Measurements from ENCODE around the gene BUB1B. TPM values are rescaled to one million over a fixed set of nuclear protein-coding genes. Genes with fewer than 3 reads are reported as not detected.

The BUB1B gene
- total RNA-seq, 3 donors from 2014 or later, result 12.1 to 17.4 (median 15.6) TPM

DNA sequence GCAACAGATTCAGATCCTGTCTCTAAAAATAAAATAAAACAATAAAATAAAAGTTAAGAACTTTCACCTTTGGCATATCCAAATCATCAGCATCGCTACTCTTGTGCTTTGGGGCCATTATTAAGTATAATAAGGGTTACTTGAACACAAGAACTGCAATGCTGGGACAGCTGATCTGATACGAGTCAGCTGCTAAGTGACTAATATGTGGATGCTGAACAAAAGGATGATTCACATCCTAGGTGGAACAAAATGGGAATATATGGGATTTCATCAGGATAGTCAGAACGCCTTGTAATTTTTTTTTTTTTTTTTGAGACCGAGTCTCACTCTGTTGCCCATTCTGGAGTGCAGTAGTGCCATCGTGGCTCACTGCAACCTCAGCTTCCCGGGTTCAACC lies 29.7 kb downstream of the BUB1B start:
- ATAC-seq, result no peak
- Mint-ChIP-seq H3K4me1 (ENCODE audit: low read depth) (no peaks in the 10 kb centered on the region), H3K4me3 (no peak overlapping the region), H3K27me3 (ENCODE audit: low read depth) (no peaks in the 10 kb centered on the region), H3K9me3 (no peaks in the 10 kb centered on the region), H3K36me3 (ENCODE audit: insufficient read depth) (no peaks in the 10 kb centered on the region)
- no peak for DNase-seq

DNA sequence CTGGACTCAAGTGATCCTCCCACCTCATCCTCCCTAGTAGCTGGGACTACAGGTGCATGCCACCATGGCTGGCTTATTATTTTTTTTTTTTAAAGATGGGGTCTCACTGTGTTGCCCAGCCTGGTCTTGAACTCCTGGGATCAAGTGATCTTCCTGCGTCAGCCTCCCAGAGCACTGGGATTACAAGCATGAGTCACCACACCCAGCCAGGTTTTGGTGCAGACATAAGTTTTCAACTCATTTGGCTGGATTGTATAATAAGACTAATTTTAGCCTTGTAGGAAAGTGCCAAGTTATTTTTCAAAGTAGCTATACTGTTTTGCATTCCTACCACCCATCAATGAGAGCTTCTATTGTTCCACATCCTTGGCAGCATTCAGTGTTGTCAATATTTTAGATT lies 32.1 kb downstream of the BUB1B start:
- ATAC-seq (no peak), DNase-seq (no peak)
- H3K27me3 Mint-ChIP-seq (ENCODE audit: low read depth), result no peaks in the 10 kb centered on the region
- no peaks in the 10 kb centered on the region for H3K9me3 Mint-ChIP-seq
- H3K4me3 Mint-ChIP-seq, result no peak overlapping the region
- H3K4me1 Mint-ChIP-seq (ENCODE audit: low read depth), result peaks cover 12% of the 10 kb centered on the region
- H3K36me3 Mint-ChIP-seq (ENCODE audit: insufficient read depth), result no peaks in the 10 kb centered on the region

DNA sequence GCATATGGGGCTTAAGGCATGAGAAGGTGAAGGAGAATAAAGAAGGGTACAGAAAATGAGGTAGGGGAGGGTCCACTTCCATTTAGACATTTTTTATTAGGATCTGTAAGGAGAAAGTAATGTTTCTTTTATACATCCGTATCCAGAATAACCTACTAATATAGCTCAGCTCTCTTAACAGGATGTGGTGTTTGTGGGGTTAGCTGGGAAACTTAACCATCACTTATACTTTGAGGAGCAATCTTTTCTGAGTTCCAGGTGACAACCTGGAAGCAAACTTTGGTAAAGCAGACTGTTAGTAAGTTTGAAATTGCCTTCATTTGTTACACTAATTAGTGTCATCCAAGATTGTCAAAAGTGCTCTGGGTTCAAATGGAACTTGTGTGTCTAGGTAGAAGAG lies 36.6 kb downstream of the BUB1B start:
- DNase-seq (no peak), ATAC-seq (no peak)
- Mint-ChIP-seq H3K36me3 (ENCODE audit: insufficient read depth) (no peaks in the 10 kb centered on the region), H3K4me3 (no peak overlapping the region), H3K9me3 (no peaks in the 10 kb centered on the region), H3K4me1 (ENCODE audit: low read depth) (peaks cover 24% of the 10 kb centered on the region), H3K27me3 (ENCODE audit: low read depth) (no peaks in the 10 kb centered on the region)

DNA sequence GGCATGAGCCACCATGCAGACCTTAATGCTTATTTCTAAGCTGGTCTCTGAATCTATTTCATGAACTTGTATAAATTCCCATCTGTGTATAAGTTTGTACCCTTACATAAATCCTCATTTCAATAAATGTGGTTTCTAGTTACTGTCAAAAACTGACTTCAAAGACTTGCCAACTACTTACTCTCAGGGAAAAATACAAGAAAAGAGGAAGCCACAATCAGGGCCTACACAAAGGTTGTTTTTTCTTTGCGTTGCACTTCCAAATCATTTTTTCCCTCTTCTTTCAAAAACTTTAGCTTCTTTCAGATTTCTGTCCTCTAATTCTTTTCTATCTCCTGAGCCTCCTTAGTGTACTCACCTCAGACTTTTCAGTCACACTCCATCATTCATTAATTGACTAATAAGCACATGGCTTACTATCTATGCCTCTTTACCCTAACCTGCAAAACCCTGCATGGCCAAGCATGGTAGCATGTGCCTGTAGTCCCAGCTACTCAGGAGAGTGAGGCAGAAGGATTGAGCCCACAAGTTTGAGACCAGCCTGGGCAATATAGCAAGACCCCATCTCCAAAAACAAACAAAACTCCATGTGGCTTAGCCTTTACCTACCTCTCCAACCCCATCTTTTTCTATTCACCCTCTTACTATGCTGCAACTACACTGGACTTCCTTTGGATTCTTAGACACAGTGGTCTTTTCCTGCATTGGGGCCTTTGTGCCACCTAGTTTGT lies 37.7 kb downstream of the BUB1B start:
- H3K4me3 Mint-ChIP-seq, result no peak overlapping the region
- H3K4me1 Mint-ChIP-seq (ENCODE audit: low read depth), result peaks cover 24% of the 10 kb centered on the region
- ATAC-seq (no peak), DNase-seq (no peak)
- no peaks in the 10 kb centered on the region for H3K36me3 Mint-ChIP-seq (ENCODE audit: insufficient read depth)
- H3K9me3 Mint-ChIP-seq, result no peaks in the 10 kb centered on the region
- no peaks in the 10 kb centered on the region for H3K27me3 Mint-ChIP-seq (ENCODE audit: low read depth)

DNA sequence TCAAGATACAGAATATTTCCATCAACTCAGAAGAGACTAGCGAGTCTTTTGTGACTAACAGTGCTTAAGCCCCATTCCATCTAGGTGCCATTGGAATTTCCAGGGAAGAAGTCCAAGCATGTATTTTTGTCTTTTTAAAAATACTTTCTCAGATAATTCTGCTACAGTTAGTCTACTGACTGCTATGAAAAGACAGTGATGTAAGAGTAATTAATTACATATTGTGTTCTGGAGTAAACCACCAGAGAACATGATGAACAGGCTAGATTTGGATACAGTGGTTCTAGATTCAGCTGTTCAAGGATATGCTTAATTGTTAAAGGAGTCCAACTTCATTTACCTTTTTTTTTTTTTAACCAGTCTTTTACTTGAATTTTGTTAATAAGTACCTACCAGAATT lies 43.2 kb downstream of the BUB1B start:
- Mint-ChIP-seq H3K9me3 (no peaks in the 10 kb centered on the region), H3K4me3 (no peak overlapping the region), H3K27me3 (ENCODE audit: low read depth) (no peaks in the 10 kb centered on the region), H3K36me3 (ENCODE audit: insufficient read depth) (no peaks in the 10 kb centered on the region), H3K4me1 (ENCODE audit: low read depth) (peaks cover 1% of the 10 kb centered on the region)
- no peak for ATAC-seq
- DNase-seq, result no peak

DNA sequence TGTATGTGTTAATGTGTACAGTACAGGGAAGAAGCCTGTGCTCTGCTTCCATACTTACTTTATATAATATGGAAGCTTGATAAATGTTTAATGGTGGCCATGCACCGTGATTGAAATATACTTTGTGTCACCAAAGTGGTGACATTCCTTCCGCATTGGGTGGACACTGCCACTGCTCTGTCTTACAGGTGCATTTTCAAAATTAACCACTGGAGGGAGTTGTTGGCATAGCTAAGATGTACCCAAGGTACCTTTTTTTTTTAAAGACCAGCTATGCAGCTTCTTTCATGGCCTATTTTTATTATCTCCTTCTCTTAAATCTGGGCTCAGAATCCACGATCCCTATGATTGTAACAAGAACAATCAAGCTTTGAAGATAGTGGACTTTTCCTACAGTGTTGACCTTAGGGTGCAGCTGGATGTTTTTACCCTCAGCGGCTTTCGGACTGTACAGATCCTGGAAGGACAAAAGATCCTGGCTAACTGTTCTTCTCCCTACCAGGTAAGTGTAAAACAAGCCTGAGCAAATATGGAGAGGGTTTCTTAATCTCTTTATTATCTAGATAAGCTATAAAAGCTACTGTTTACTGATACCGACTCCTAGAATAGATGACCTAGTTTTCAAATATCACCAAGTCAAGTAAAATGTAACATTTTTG lies 56.4 kb downstream of the BUB1B start:
- ATAC-seq (peak; percentile 82 to 85), DNase-seq (peak; percentile 20)
- H3K27me3 Mint-ChIP-seq (ENCODE audit: low read depth), result no peaks in the 10 kb centered on the region
- H3K36me3 Mint-ChIP-seq (ENCODE audit: insufficient read depth), result no peaks in the 10 kb centered on the region
- H3K9me3 Mint-ChIP-seq, result no peaks in the 10 kb centered on the region
- no peaks in the 10 kb centered on the region for H3K4me1 Mint-ChIP-seq (ENCODE audit: low read depth)
- no peak overlapping the region for H3K4me3 Mint-ChIP-seq

DNA sequence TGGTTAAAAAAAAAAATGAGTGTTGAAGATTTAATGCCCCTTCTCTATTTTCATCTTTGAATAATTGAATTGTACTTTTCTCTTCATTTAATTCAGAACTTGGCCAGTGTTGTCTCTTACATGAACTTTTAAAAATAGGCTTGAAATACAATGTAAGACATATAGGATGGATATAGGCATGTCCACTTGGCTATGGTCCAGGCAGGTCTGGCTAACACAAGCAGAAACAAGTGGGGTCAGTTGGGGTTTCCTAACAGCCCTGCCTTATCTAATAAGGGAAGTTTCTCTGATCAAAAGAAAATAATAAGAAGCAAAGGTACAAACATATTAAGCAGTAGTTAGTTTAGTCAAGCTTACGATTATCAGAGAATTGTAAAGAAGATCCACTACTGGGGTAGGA lies 58.9 kb downstream of the BUB1B start:
- Mint-ChIP-seq H3K9me3 (no peaks in the 10 kb centered on the region), H3K4me1 (ENCODE audit: low read depth) (no peaks in the 10 kb centered on the region)
- ATAC-seq, result no peak

DNA sequence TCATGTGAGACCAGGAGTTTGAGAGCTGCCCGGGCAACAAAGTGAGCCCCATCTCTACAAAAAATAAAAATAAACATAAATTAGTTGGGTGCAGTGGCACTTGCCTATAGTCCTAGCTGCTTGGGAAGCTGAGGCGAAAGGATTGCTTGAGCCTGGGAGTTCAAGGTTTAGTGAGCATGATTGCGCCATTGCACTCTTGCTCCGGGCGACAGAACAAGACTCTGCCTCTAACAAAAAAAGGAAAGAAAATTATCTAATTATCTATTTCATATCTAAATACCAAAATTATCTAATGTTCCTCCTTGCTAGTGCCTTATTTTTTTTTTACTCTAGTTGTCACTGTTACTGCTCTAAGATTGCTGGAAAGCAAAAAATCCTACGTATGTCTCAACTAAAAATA lies 61.3 kb downstream of the BUB1B start:
- DNase-seq (no peak), ATAC-seq (no peak)
- Mint-ChIP-seq H3K4me3 (no peak overlapping the region), H3K9me3 (no peaks in the 10 kb centered on the region), H3K4me1 (ENCODE audit: low read depth) (peaks cover 3% of the 10 kb centered on the region), H3K27me3 (ENCODE audit: low read depth) (no peaks in the 10 kb centered on the region), H3K36me3 (ENCODE audit: insufficient read depth) (no peaks in the 10 kb centered on the region)

More for the DNA sequence above, 58.9 kb downstream of the BUB1B start:
- H3K36me3 Mint-ChIP-seq (ENCODE audit: insufficient read depth), result no peaks in the 10 kb centered on the region
- no peaks in the 10 kb centered on the region for H3K27me3 Mint-ChIP-seq (ENCODE audit: low read depth)
- DNase-seq, result no peak
- H3K4me3 Mint-ChIP-seq, result no peak overlapping the region

DNA sequence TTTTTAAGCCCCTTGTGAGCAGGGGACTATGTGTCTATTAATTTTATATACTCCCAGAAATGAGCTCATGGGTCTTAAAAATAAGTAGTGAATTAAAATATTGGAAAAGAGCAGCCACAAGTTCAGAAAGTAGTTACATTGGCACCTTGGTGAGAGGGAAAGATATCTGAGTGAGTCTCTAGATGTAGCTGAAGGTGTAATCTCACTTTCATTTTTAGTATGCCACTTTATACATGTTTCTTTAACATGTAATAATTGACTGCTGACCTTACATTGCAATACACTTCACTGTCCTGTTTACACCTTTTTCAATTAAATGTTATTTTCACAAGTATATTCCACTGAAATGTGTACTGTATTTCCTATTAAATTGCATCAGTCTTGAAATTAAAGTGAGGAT lies 65.9 kb downstream of the BUB1B start:
- H3K4me3 Mint-ChIP-seq, result no peak overlapping the region
- peaks cover 3% of the 10 kb centered on the region for H3K4me1 Mint-ChIP-seq (ENCODE audit: low read depth)
- no peaks in the 10 kb centered on the region for H3K9me3 Mint-ChIP-seq
- no peaks in the 10 kb centered on the region for H3K36me3 Mint-ChIP-seq (ENCODE audit: insufficient read depth)
- DNase-seq, result no peak
- H3K27me3 Mint-ChIP-seq (ENCODE audit: low read depth), result no peaks in the 10 kb centered on the region
- no peak for ATAC-seq

DNA sequence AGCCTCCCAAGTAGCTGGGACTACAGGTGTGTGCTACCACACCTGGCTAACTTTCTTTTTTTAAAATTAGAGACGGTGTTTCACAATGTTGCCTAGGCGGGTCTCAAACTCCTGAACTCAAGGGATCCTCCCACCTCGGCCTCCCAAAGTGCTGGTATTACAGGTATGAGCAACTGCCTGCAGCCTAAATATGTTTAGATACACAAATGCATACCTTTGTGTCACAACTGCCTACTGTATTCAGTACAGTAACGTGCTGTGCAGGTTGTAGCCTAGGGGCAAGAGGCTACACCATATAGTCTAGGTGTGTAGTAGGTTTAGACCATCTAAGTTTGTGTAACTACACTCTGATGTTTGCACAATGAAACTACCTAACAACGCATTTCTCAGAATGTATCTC lies 68.4 kb downstream of the BUB1B start:
- DNase-seq (no peak), ATAC-seq (no peak)
- Mint-ChIP-seq H3K4me3 (no peak overlapping the region), H3K9me3 (no peaks in the 10 kb centered on the region), H3K4me1 (ENCODE audit: low read depth) (peaks cover 3% of the 10 kb centered on the region), H3K27me3 (ENCODE audit: low read depth) (no peaks in the 10 kb centered on the region), H3K36me3 (ENCODE audit: insufficient read depth) (no peaks in the 10 kb centered on the region)

DNA sequence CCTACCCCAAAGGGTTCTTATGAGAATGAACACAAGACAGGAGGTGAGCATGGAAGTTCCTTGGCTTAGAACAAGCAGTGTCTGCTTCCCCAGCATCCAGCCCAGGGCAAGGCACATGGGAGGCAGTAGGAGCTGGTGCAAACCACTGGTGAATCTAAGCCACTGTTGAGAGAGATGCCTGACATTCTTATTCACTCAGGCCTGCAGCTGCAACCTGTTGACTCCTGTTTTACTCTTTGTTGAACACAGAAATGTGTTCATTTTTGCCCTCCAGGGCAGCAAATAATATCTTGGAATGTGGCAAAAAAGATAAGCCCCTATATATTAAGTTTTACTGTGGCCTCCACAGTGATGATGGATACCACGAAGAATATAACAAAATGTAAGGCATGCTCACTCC lies 69.1 kb downstream of the BUB1B start:
- DNase-seq (no peak), ATAC-seq (no peak)
- Mint-ChIP-seq H3K36me3 (ENCODE audit: insufficient read depth) (no peaks in the 10 kb centered on the region), H3K27me3 (ENCODE audit: low read depth) (no peaks in the 10 kb centered on the region), H3K4me1 (ENCODE audit: low read depth) (peaks cover 3% of the 10 kb centered on the region), H3K9me3 (no peaks in the 10 kb centered on the region), H3K4me3 (no peak overlapping the region)

DNA sequence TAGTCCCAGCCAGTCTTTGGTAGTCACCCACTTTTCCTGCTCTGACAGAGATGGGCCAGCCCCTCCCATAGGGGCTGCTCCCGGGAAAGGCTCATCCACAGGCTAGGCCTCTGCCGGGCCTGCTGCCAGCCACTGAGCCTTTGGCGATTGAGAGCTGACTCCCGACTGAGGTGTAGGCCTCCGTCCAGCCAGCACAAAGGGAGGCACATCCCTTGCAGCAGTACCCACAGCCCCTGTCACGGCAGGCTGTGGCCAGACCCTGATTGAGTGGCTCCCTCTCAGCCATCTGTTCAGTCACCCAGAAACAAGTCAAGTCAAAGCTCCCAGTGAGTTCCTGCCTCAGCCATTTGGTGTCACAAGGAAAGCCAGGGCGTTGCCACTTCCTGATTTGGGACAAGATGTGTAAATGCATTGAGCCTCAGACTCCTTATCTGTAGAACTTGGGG lies 71.8 kb downstream of the BUB1B start:
- H3K4me1 Mint-ChIP-seq (ENCODE audit: low read depth), result no peaks in the 10 kb centered on the region
- no peak for ATAC-seq
- DNase-seq, result no peak
- no peak overlapping the region for H3K4me3 Mint-ChIP-seq
- peaks cover under 1% of the 10 kb centered on the region for H3K27me3 Mint-ChIP-seq (ENCODE audit: low read depth)
- H3K36me3 Mint-ChIP-seq (ENCODE audit: insufficient read depth), result no peaks in the 10 kb centered on the region
- H3K9me3 Mint-ChIP-seq, result no peaks in the 10 kb centered on the region

DNA sequence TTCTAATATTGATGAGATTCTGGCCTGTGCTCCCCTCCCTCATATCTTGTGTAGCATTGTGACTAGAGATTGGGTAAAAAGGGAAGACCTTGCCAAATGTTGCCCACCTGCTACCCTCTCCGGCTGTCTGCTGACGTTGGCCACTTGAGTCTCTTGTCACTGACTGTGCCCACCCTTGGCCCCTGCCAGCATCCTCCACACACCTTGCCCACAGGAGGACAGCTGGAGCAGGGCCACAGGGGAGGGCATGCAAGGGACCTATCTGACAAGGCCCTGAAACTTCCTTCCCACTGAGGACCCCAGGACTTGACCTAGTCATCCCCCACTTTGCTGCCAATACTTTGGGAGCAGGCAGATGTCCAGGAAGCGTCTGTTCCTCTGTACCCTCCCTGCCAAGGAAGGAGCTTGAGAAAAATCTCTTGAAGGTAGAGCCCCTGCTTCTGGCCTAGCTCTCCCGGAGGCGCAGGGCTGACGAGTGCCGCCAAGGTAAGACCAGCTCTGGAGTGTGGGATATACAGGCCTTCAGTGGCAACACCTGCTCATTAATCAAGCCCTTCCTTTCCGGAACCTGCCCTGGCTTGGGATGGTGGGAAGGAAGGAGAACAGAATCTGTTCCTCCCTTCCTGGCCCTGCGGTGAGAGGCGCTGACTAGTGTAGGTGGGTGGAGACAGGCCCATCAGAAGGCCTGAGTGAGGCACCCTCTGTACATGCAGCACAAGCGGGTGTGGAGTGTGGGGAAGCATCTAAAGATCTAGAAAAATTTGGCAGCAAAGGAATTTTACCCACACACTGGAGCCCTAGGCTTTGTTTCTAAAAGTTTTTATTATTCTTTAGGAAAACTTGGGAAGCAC lies 73.1 kb downstream of the BUB1B start:
- Mint-ChIP-seq H3K9me3 (no peaks in the 10 kb centered on the region), H3K4me1 (ENCODE audit: low read depth) (peaks cover 4% of the 10 kb centered on the region), H3K4me3 (no peak overlapping the region), H3K27me3 (ENCODE audit: low read depth) (peaks cover 10% of the 10 kb centered on the region), H3K36me3 (ENCODE audit: insufficient read depth) (no peaks in the 10 kb centered on the region)
- ATAC-seq (no peak), DNase-seq (no peak)

DNA sequence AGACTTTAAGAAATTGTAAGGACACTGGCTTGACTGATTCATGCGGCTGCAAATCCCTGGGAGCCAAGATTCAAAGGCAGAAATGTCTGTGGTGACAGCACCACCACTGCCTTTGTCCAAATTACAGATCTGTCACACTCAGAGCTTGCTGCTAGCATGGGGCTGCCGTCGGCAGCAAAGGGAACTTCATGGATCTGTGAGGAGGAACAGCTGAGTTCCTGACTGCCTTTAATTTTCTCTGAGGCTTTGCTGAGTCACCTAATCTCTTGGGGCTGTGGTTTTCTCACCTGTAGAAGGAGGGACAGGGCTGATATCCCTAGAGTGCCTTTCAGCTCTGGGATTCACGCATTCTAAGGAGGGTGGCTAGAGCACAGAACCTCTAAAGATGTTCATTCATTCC lies 73.9 kb downstream of the BUB1B start:
- no peaks in the 10 kb centered on the region for H3K36me3 Mint-ChIP-seq (ENCODE audit: insufficient read depth)
- ATAC-seq, result no peak

More for the DNA sequence above, 73.9 kb downstream of the BUB1B start:
- Mint-ChIP-seq H3K9me3 (no peaks in the 10 kb centered on the region), H3K4me1 (ENCODE audit: low read depth) (peaks cover 10% of the 10 kb centered on the region), H3K27me3 (ENCODE audit: low read depth) (peaks cover 16% of the 10 kb centered on the region), H3K4me3 (no peak overlapping the region)
- no peak for DNase-seq

Measured in activated T-cell treated with anti-CD3 and anti-CD28 coated beads, Interleukin-2, amount 50 U/mL, for 4 hours (primary cell).